C4-2B (cell line): ENCODE data around the gene PSG4.
"Not testable (repeated sequence)": the region's sequence is repeated elsewhere in the genome, so short reads cannot be mapped to it uniquely, and the experiment has no call there.

Experiments
- ZFX ChIP-seq: fragments of 450-650 bp; IDR thresholded peaks from 2 replicates; pipeline ENCODE4 v1.6.1; 2017
- TF ChIP-seq, protein P1 (sequence below): fragments of 450-650 bp; conservative IDR thresholded peaks from 2 replicates; pipeline ENCODE4 v1.5.1; 2017; ENCODE audit warnings: mild to moderate bottlenecking

DNA sequence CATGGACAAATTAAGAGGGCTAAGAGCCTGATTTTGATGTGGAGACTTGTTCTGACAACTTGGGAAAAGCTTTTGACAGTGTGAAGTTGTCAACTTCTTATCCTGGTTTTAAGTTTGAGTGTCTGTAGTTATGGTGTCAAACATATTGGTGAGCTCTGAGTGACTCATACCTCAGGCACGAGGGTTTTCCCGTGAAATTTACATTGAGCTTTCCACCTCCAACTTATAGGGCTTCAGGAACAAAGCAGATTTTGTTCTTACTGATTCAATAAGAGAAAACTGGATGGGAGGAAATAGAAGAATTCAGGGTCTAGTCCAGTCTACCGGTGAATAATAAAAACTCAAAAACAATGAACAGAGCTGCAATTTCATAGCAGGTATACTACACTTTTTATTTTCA is 30.2 kb upstream of the PSG4 start:
- TF ChIP-seq, protein P1, sequence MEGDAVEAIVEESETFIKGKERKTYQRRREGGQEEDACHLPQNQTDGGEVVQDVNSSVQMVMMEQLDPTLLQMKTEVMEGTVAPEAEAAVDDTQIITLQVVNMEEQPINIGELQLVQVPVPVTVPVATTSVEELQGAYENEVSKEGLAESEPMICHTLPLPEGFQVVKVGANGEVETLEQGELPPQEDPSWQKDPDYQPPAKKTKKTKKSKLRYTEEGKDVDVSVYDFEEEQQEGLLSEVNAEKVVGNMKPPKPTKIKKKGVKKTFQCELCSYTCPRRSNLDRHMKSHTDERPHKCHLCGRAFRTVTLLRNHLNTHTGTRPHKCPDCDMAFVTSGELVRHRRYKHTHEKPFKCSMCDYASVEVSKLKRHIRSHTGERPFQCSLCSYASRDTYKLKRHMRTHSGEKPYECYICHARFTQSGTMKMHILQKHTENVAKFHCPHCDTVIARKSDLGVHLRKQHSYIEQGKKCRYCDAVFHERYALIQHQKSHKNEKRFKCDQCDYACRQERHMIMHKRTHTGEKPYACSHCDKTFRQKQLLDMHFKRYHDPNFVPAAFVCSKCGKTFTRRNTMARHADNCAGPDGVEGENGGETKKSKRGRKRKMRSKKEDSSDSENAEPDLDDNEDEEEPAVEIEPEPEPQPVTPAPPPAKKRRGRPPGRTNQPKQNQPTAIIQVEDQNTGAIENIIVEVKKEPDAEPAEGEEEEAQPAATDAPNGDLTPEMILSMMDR, result not testable (repeated sequence)
- not testable (repeated sequence) for TF ChIP-seq ZFX
